GM13976 (cell line): ENCODE results near the gene MEGF11.

Experiments
- DNase-seq: peaks from one replicate; pipeline ENCODE4 v3.0.0; 2012; ENCODE audit warnings: low spot score
- in situ Hi-C: fragments of 300-500 bp; cut with MboI; formaldehyde crosslinking; loops from one replicate; pipeline ENCODE4 v1.12.0; 2022; ENCODE audit warnings: low sequenced_read_pairs, mixed read lengths, inconsistent platforms; ENCODE audit not compliant: unreplicated experiment
- TF ChIP-seq, protein P1 (sequence below): IDR thresholded peaks from 2 replicates; pipeline ENCODE4 v1.5.1; 2012; ENCODE audit warnings: borderline replicate concordance, mild to moderate bottlenecking; ENCODE audit not compliant: insufficient read depth; ENCODE audit errors: extremely low read depth, missing control alignments, control extremely low read depth

Gene MEGF11

DNA sequence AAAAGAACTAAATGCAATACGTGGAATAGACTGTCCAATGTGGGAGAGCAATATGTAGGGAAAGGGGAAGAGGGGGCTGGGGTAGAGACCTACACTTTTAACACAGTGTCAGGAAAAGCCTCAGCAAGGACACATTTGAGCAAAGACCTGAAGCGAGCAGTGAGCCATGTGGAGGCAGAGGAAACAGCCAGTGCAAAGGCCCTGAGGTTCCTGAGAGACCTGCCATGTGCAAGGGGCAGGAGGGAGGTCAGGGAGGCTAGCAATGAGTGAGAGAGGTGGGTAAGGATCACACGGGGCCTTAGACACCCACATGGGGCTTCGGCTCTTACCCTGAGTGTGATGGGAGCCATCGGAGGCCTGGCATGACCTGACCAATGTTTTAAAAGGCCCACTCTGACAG lies 203.3 kb downstream of the MEGF11 start:
- no peak for DNase-seq
- in situ Hi-C loops = no loop called here
- TF ChIP-seq, protein P1, sequence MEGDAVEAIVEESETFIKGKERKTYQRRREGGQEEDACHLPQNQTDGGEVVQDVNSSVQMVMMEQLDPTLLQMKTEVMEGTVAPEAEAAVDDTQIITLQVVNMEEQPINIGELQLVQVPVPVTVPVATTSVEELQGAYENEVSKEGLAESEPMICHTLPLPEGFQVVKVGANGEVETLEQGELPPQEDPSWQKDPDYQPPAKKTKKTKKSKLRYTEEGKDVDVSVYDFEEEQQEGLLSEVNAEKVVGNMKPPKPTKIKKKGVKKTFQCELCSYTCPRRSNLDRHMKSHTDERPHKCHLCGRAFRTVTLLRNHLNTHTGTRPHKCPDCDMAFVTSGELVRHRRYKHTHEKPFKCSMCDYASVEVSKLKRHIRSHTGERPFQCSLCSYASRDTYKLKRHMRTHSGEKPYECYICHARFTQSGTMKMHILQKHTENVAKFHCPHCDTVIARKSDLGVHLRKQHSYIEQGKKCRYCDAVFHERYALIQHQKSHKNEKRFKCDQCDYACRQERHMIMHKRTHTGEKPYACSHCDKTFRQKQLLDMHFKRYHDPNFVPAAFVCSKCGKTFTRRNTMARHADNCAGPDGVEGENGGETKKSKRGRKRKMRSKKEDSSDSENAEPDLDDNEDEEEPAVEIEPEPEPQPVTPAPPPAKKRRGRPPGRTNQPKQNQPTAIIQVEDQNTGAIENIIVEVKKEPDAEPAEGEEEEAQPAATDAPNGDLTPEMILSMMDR = no peak

- DNase-seq = no peak
- in situ Hi-C loops = no loop called here
- TF ChIP-seq, protein P1 = no peak
Measured at GRCh38 chr15:66049353-66049752, 204.2 kb downstream of the MEGF11 start.

DNA sequence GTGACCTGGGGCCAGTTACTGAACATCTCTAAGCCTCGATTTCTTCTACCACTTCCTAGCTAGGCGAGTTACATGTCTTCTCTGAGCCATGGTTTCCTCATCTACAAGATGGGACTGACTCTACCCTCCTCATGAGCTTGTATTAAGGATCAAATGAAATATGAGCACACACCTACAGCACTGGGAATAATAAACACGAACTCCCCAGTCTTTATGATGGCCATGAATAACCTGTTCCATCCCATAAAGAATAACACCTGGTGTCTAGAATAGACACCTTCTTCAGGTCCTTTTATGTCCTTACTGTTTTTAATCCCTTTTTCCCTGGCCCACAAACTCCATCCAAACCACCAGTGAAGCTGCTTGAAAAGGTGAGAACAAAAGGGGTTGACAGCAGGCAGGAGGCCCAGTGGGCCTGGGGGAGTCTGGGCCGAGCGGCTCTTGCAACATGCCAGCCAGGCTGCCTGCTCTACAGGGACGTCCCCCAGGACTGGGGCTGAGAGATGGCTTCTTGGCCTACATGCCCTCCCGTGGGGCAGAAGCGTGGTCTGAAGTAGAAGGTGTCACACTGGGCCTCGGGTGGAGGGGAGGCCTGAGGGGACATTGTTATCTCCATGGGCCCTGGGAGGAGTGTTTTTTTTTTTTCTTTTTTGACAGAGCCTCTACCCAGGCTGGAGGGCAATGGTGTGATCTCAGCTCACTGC lies 206.1 kb downstream of the MEGF11 start:
- in situ Hi-C loops = no loop called here
- DNase-seq = no peak
- TF ChIP-seq, protein P1 = no peak

DNA sequence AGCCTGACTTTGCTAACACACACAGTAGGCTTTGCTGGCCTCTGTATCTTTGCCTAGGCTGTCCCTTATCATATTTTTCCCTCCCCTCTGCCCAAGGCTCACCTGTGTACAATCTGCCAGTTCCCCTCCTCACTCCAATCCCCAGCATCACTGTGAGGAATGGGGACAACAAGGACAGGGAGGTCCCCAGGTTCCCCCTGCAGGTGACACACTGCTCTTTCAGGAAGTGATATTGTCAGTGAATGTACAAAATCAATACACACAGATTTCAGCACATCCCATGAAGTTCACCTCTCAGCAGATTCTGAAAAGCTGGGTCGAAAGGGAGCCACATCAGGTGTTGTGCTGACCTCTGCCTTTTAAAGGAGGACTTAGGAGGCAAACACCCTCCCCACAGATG lies 206.8 kb downstream of the MEGF11 start:
- TF ChIP-seq, protein P1 = no peak
- in situ Hi-C loops = no loop called here
- peak; percentile 44 for DNase-seq

DNA sequence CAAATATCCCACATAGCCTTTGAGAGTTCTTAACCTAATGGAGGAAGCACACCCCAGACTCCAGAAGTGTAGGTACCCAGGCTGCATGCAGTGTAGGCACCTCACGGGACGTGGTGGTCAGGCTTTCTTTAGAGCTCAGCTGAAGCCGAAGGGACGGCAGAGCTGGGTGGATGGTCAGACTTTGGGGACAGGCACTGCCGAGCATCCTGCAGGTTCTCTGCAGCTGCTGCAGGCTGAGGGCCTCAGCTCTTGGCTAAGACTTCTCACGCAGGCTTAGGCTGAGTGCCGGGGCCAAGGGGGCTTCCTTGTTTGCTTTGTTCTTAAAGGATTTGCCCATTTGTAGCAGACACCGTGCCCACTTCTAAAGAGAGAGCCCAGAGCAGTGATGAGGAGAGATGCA lies 207.2 kb downstream of the MEGF11 start:
- in situ Hi-C loops = no loop called here
- TF ChIP-seq, protein P1 = no peak
- DNase-seq = no peak

DNA sequence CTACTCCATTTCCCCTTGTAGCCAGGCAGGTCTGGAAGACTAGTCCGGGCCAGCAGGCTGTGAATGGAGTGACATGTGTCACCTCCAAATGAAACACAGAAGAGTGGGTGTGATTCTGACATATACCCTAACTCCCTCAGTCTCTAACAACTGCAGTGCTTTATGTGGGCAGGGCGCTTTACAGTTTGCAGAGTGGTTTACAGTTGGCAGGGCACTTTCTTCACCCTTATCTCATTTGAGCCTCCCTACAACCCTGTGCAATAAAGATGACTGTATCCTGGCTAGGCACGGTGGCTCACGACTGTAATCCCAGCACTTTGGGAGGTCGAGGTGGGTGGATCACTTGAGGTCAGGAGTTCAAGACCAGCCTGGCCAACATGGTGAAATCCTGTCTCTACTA lies 208.0 kb downstream of the MEGF11 start:
- in situ Hi-C loops = no loop called here

More for the DNA sequence above, 208.0 kb downstream of the MEGF11 start:
- DNase-seq = no peak
- TF ChIP-seq, protein P1 = no peak
